OCI-LY3 (cell line): ENCODE data around the gene MAP3K7.

Experiments
- EZH2phosphoT487 ChIP-seq: fragments of 200-600 bp; shearing (Covaris generic); IDR thresholded peaks from 2 replicates; pipeline ENCODE4 v1.6.1; 2018; ENCODE audit warnings: antibody characterized with exemption, mixed run types, low read depth
- TF ChIP-seq, protein P1 (sequence below): fragments of 200-600, 300-600 bp; sonication (generic); IDR thresholded peaks from 2 replicates; pipeline ENCODE4 v1.5.1; 2014; ENCODE audit warnings: antibody characterized with exemption, low read length, low read depth

DNA sequence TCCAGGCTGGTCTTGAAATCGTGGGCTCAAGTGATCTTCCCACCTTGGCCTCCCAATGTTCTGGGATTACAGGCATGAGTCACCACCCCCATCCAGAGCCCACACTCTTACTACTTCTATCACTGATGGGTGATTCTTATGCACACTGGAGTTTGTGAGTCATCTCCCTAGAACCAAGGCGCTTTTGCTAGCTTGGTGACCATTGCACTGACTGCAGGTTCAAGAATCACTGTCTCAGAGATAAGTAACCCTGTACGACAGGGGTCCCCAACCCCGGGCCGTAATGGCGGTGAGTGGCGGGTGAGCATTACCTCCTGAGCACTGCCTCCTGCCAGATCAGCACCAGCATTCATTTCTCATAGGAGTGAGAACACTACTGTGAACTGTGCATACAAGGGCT is 118.8 kb downstream of the MAP3K7 start:
- TF ChIP-seq, protein P1, sequence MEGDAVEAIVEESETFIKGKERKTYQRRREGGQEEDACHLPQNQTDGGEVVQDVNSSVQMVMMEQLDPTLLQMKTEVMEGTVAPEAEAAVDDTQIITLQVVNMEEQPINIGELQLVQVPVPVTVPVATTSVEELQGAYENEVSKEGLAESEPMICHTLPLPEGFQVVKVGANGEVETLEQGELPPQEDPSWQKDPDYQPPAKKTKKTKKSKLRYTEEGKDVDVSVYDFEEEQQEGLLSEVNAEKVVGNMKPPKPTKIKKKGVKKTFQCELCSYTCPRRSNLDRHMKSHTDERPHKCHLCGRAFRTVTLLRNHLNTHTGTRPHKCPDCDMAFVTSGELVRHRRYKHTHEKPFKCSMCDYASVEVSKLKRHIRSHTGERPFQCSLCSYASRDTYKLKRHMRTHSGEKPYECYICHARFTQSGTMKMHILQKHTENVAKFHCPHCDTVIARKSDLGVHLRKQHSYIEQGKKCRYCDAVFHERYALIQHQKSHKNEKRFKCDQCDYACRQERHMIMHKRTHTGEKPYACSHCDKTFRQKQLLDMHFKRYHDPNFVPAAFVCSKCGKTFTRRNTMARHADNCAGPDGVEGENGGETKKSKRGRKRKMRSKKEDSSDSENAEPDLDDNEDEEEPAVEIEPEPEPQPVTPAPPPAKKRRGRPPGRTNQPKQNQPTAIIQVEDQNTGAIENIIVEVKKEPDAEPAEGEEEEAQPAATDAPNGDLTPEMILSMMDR, result no peak
- TF ChIP-seq EZH2phosphoT487, result no peak
